SK-N-SH treated with all-trans-retinoic acid at 6 μM for 48 hours (cell line): ENCODE results near the gene RIN3.

Source experiments
- ARNTL ChIP-seq: fragments of 450-650 bp; formaldehyde crosslinking; IDR thresholded peaks from 2 replicates; pipeline ENCODE4 v1.5.0; 2020; ENCODE audit warnings: low read depth, mild to moderate bottlenecking, moderate library complexity, borderline replicate concordance
- BACH2 ChIP-seq: fragments of 250-450 bp; sonication (Bioruptor Pico); IDR thresholded peaks from 2 replicates; pipeline ENCODE4 v1.9.0; 2021; ENCODE audit warnings: mild to moderate bottlenecking, borderline replicate concordance
- ESRRG ChIP-seq: fragments of 250-450 bp; sonication (Bioruptor Pico); IDR thresholded peaks from 2 replicates; pipeline ENCODE4 v1.6.1; 2021; ENCODE audit warnings: mild to moderate bottlenecking
- OSR1 ChIP-seq: fragments of 250-450 bp; sonication (Bioruptor Pico); IDR thresholded peaks from 2 replicates; pipeline ENCODE4 v1.8.0; 2022; ENCODE audit warnings: moderate library complexity, mild to moderate bottlenecking, inconsistent platforms
- PATZ1 ChIP-seq: fragments of 250-450 bp; sonication (Bioruptor Pico); IDR thresholded peaks from 2 replicates; pipeline ENCODE4 v1.8.0; 2020; ENCODE audit warnings: mild to moderate bottlenecking, moderate library complexity, borderline replicate concordance
- RARB ChIP-seq: fragments of 250-450 bp; sonication (Bioruptor Pico); IDR thresholded peaks from 2 replicates; pipeline ENCODE4 v1.8.0; 2021; ENCODE audit warnings: mild to moderate bottlenecking, moderate library complexity
- TCF4 ChIP-seq: fragments of 250-450 bp; sonication (Bioruptor Pico); IDR thresholded peaks from 2 replicates; pipeline ENCODE4 v1.8.0; 2021; ENCODE audit warnings: mild to moderate bottlenecking, moderate library complexity, borderline replicate concordance
- TSHZ2 ChIP-seq: fragments of 250-450 bp; sonication (Bioruptor Pico); IDR thresholded peaks from 2 replicates; pipeline ENCODE4 v1.5.0; 2020; ENCODE audit warnings: mild to moderate bottlenecking, moderate library complexity
- ZFP3 ChIP-seq: fragments of 250-450 bp; sonication (Bioruptor Pico); IDR thresholded peaks from 2 replicates; pipeline ENCODE4 v1.5.0; 2020; ENCODE audit warnings: mild to moderate bottlenecking, moderate library complexity
- ZFP30 ChIP-seq: fragments of 450-650 bp; formaldehyde crosslinking; IDR thresholded peaks from 2 replicates; pipeline ENCODE4 v1.5.0; 2022; ENCODE audit warnings: mild to moderate bottlenecking, moderate library complexity
- ZNF565 ChIP-seq: fragments of 450-650 bp; formaldehyde crosslinking; conservative IDR thresholded peaks from 2 replicates; pipeline ENCODE4 v1.5.0; 2020; ENCODE audit warnings: low read depth, mild to moderate bottlenecking, moderate library complexity
- ZNF8 ChIP-seq: fragments of 450-650 bp; formaldehyde crosslinking; IDR thresholded peaks from 2 replicates; pipeline ENCODE4 v1.5.0; 2020; ENCODE audit warnings: mild to moderate bottlenecking, moderate library complexity
- TF ChIP-seq, protein P1 (sequence below): fragments of 250-450 bp; sonication (Bioruptor Pico); IDR thresholded peaks from 2 replicates; pipeline ENCODE4 v1.5.1; 2021; ENCODE audit warnings: mild to moderate bottlenecking, moderate library complexity
- TF ChIP-seq, protein P2 (sequence below): fragments of 250-450 bp; sonication (Bioruptor Pico); IDR thresholded peaks from 2 replicates; pipeline ENCODE4 v1.5.1; 2020; ENCODE audit warnings: low read depth, mild to moderate bottlenecking, moderate library complexity

GRCh38 chr14:92637864-92638263 lies 124.3 kb downstream of the RIN3 start:
- TF ChIP-seq RARB (CRISPR knock-in tag) (no peak), PATZ1 (no peak), ESRRG (CRISPR knock-in tag) (no peak), ZNF8 (CRISPR knock-in tag) (no peak), ZFP30 (CRISPR knock-in tag) (no peak), ARNTL (CRISPR knock-in tag) (no peak), TCF4 (no peak), OSR1 (CRISPR knock-in tag) (no peak), TSHZ2 (CRISPR knock-in tag) (no peak), BACH2 (CRISPR knock-in tag) (no peak), ZFP3 (CRISPR knock-in tag) (no peak), ZNF565 (no peak)
- TF ChIP-seq, protein P1, sequence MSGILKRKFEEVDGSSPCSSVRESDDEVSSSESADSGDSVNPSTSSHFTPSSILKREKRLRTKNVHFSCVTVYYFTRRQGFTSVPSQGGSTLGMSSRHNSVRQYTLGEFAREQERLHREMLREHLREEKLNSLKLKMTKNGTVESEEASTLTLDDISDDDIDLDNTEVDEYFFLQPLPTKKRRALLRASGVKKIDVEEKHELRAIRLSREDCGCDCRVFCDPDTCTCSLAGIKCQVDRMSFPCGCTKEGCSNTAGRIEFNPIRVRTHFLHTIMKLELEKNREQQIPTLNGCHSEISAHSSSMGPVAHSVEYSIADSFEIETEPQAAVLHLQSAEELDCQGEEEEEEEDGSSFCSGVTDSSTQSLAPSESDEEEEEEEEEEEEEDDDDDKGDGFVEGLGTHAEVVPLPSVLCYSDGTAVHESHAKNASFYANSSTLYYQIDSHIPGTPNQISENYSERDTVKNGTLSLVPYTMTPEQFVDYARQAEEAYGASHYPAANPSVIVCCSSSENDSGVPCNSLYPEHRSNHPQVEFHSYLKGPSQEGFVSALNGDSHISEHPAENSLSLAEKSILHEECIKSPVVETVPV (CRISPR knock-in tag): no peak
- TF ChIP-seq, protein P2, sequence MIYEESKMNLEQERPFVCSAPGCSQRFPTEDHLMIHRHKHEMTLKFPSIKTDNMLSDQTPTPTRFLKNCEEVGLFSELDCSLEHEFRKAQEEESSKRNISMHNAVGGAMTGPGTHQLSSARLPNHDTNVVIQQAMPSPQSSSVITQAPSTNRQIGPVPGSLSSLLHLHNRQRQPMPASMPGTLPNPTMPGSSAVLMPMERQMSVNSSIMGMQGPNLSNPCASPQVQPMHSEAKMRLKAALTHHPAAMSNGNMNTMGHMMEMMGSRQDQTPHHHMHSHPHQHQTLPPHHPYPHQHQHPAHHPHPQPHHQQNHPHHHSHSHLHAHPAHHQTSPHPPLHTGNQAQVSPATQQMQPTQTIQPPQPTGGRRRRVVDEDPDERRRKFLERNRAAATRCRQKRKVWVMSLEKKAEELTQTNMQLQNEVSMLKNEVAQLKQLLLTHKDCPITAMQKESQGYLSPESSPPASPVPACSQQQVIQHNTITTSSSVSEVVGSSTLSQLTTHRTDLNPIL (CRISPR knock-in tag): no peak
